HG02571 (cell line): ENCODE measurements around the gene OTUB1.
A peak's percentile ranks its signal among the peaks of the same experiment; 100 is the strongest.

Source experiments
- ATAC-seq: cut with Tn5 transposase; IDR thresholded peaks from one replicate; pipeline ENCODE4 v1.9.1; 2021; ENCODE audit warnings: mild to moderate bottlenecking, moderate library complexity; ENCODE audit not compliant: unreplicated experiment

OTUB1 gene

GRCh38 chr11:63974259-63975143 is 11.7 kb upstream of the OTUB1 start, which contains the start of gene COX8A:
Gene COX8A (plus strand): TSS chr11:63974620. CDS start chr11:63974681, 61 bp downstream.
- peak; percentile 95 for ATAC-seq

- ATAC-seq: no peak
These were observed 7.5 kb upstream of the OTUB1 start for GRCh38 chr11:63978551-63979239.

- ATAC-seq: no peak
These were observed 6.8 kb upstream of the OTUB1 start for GRCh38 chr11:63979426-63979825.

- ATAC-seq: peak; percentile 42
These were observed 454 bp upstream of the OTUB1 start for GRCh38 chr11:63985812-63986155.

- ATAC-seq: no peak
These were observed 785 bp downstream of the OTUB1 start for GRCh38 chr11:63986932-63987513.

- ATAC-seq: no peak
These were observed 5.3 kb downstream of the OTUB1 start for GRCh38 chr11:63991558-63991957.

GRCh38 chr11:63993100-63993499 is 6.9 kb downstream of the OTUB1 start:
- no peak for ATAC-seq

- ATAC-seq: no peak
These were observed 7.8 kb downstream of the OTUB1 start for GRCh38 chr11:63993993-63994392.

- no peak for ATAC-seq
These were observed 10.3 kb downstream of the OTUB1 start for GRCh38 chr11:63996512-63996911.

- ATAC-seq: no peak
These were observed 11.0 kb downstream of the OTUB1 start for GRCh38 chr11:63997104-63997700.

- no peak for ATAC-seq
These were observed 11.6 kb downstream of the OTUB1 start for GRCh38 chr11:63997801-63998337.

GRCh38 chr11:63998558-63999348 is 12.5 kb downstream of the OTUB1 start:
- no peak for ATAC-seq

GRCh38 chr11:63999349-64000025 is 13.2 kb downstream of the OTUB1 start:
- no peak for ATAC-seq

GRCh38 chr11:64000026-64000739 is 13.9 kb downstream of the OTUB1 start:
- no peak for ATAC-seq

GRCh38 chr11:64000740-64001483 is 14.7 kb downstream of the OTUB1 start:
- no peak for ATAC-seq

GRCh38 chr11:64001484-64002420 is 15.5 kb downstream of the OTUB1 start:
- no peak for ATAC-seq
